Activated T-cell treated with anti-CD3 and anti-CD28 coated beads for 48 hours (primary cell): ENCODE results near the gene PDPN.

Experiments used
- DNase-seq: peaks from one replicate; pipeline ENCODE4 v3.0.0-alpha.2; 2020; ENCODE audit warnings: low read depth

The PDPN gene

GRCh38 chr1:13617773-13618172 lies 34.1 kb downstream of the PDPN start:
- DNase-seq = no peak

- DNase-seq = no peak
Measured at GRCh38 chr1:13618483-13618882, 34.9 kb downstream of the PDPN start.

- no peak for DNase-seq
Measured at GRCh38 chr1:13619909-13620308, 36.3 kb downstream of the PDPN start.

GRCh38 chr1:13620825-13621224 lies 37.2 kb downstream of the PDPN start:
- no peak for DNase-seq

- DNase-seq = no peak
Measured at GRCh38 chr1:13622446-13622845, 38.8 kb downstream of the PDPN start.

GRCh38 chr1:13623021-13623637 lies 39.5 kb downstream of the PDPN start:
- DNase-seq = no peak

- no peak for DNase-seq
Measured at GRCh38 chr1:13624526-13624925, 40.9 kb downstream of the PDPN start.

- DNase-seq = no peak
Measured at GRCh38 chr1:13627127-13627526, 43.5 kb downstream of the PDPN start.

- no peak for DNase-seq
Measured at GRCh38 chr1:13628218-13628617, 44.6 kb downstream of the PDPN start.

- DNase-seq = no peak
Measured at GRCh38 chr1:13628711-13629110, 45.1 kb downstream of the PDPN start.

GRCh38 chr1:13642306-13643004 lies 58.8 kb downstream of the PDPN start:
- no peak for DNase-seq

GRCh38 chr1:13643017-13643416 lies 59.4 kb downstream of the PDPN start:
- DNase-seq = no peak

GRCh38 chr1:13646521-13646920 lies 62.9 kb downstream of the PDPN start:
- no peak for DNase-seq

GRCh38 chr1:13651279-13651678 lies 67.6 kb downstream of the PDPN start:
- DNase-seq = no peak

- no peak for DNase-seq
Measured at GRCh38 chr1:13652238-13652637, 68.6 kb downstream of the PDPN start.

GRCh38 chr1:13661539-13661938 lies 77.9 kb downstream of the PDPN start:
- no peak for DNase-seq

- DNase-seq = no peak
Measured at GRCh38 chr1:13662493-13662892, 78.9 kb downstream of the PDPN start.

- DNase-seq = no peak
Measured at GRCh38 chr1:13663969-13664368, 80.3 kb downstream of the PDPN start.

GRCh38 chr1:13664451-13664850 lies 80.8 kb downstream of the PDPN start:
- DNase-seq = no peak

- DNase-seq = no peak
Measured at GRCh38 chr1:13666317-13666716, 82.7 kb downstream of the PDPN start.
